ENCODE measurements around the gene TENM4. TPM values are rescaled to one million over a fixed set of nuclear protein-coding genes. Genes with fewer than 3 reads are reported as not detected.

Gene TENM4
- total and polyA plus RNA-seq, 11 donors = 0.08 to 6.4 (median 1.0) TPM

GRCh38 chr11:79352349-79352703 is 88.5 kb downstream of the TENM4 start:
- 33 to 58% (median 51%) methylated on average over 4 to 5 of the region's 5 CpGs for WGBS, 4 donors
- H3K36me3 ChIP-seq = no peaks in the 10 kb centered on the region
- DNase-seq (no peak), ATAC-seq (no peak)
- intact Hi-C loops (cut with DNase I) = no loop called here
- no peaks in the 10 kb centered on the region for H3K9me3 ChIP-seq
- TF ChIP-seq POLR2A (IDR thresholded peaks at IDR 0.05) (no peak), CTCF (IDR thresholded peaks at IDR 0.05) (no peak)
- H3K4me1 ChIP-seq = no peaks in the 10 kb centered on the region
- no peaks in the 10 kb centered on the region for H3K27me3 ChIP-seq
- H3K27ac ChIP-seq = no peak overlapping the region
- no peak overlapping the region for H3K4me3 ChIP-seq

- DNase-seq (no peak), ATAC-seq (no peak)
- no peaks in the 10 kb centered on the region for H3K9me3 ChIP-seq
- no peak for TF ChIP-seq POLR2A (IDR thresholded peaks at IDR 0.05)
- TF ChIP-seq CTCF (IDR thresholded peaks at IDR 0.05) = no peak
- no peaks in the 10 kb centered on the region for H3K36me3 ChIP-seq
- 74 to 82% (median 78%) methylated on average over 5 of the region's 5 CpGs for WGBS, 4 donors
- no peaks in the 10 kb centered on the region for H3K4me1 ChIP-seq
- no peak overlapping the region for H3K27ac ChIP-seq
- no peak overlapping the region for H3K4me3 ChIP-seq
- no peaks in the 10 kb centered on the region for H3K27me3 ChIP-seq
- intact Hi-C loops (cut with DNase I) = loop anchor here in 1 of 10 donors (10.0 kb wide), 1 partner anchor 56 kb away; no protein-coding TSS in a partner anchor
Measured at GRCh38 chr11:79348976-79349682, 91.7 kb downstream of the TENM4 start.

- Histone ChIP-seq H3K9me3 (no peaks in the 10 kb centered on the region), H3K36me3 (no peaks in the 10 kb centered on the region), H3K27ac (no peak overlapping the region), H3K4me1 (no peaks in the 10 kb centered on the region), H3K27me3 (no peaks in the 10 kb centered on the region), H3K4me3 (no peak overlapping the region)
- no peak for DNase-seq
- no peak for ATAC-seq
- TF ChIP-seq CTCF (IDR thresholded peaks at IDR 0.05) (no peak), POLR2A (IDR thresholded peaks at IDR 0.05) (no peak)
- intact Hi-C loops (cut with DNase I) = loop anchor here in 1 of 10 donors (10.0 kb wide), 1 partner anchor 59 kb away; no protein-coding TSS in a partner anchor
- WGBS, 4 donors = 72 to 79% (median 77%) methylated on average over 8 of the region's 8 CpGs
Measured at GRCh38 chr11:79346021-79346420, 94.8 kb downstream of the TENM4 start.

GRCh38 chr11:79344753-79345294 is 96.0 kb downstream of the TENM4 start:
- intact Hi-C loops (cut with DNase I) = loop anchor here in 1 of 10 donors (10.0 kb wide), 1 partner anchor 60 kb away; no protein-coding TSS in a partner anchor
- H3K9me3 ChIP-seq = no peaks in the 10 kb centered on the region
- 73 to 80% (median 75%) methylated on average over 3 of the region's 3 CpGs for WGBS, 4 donors

More at GRCh38 chr11:79344753-79345294, 96.0 kb downstream of the TENM4 start:
- H3K27me3 ChIP-seq = no peaks in the 10 kb centered on the region
- H3K4me1 ChIP-seq = no peaks in the 10 kb centered on the region
- DNase-seq (no peak), ATAC-seq (no peak)
- TF ChIP-seq POLR2A (IDR thresholded peaks at IDR 0.05) = no peak
- H3K36me3 ChIP-seq = no peaks in the 10 kb centered on the region
- no peak overlapping the region for H3K27ac ChIP-seq
- H3K4me3 ChIP-seq = no peak overlapping the region

Measured in heart left ventricle (tissue), 16 donors.